ENCODE data around the gene SH3BP5.

DNA sequence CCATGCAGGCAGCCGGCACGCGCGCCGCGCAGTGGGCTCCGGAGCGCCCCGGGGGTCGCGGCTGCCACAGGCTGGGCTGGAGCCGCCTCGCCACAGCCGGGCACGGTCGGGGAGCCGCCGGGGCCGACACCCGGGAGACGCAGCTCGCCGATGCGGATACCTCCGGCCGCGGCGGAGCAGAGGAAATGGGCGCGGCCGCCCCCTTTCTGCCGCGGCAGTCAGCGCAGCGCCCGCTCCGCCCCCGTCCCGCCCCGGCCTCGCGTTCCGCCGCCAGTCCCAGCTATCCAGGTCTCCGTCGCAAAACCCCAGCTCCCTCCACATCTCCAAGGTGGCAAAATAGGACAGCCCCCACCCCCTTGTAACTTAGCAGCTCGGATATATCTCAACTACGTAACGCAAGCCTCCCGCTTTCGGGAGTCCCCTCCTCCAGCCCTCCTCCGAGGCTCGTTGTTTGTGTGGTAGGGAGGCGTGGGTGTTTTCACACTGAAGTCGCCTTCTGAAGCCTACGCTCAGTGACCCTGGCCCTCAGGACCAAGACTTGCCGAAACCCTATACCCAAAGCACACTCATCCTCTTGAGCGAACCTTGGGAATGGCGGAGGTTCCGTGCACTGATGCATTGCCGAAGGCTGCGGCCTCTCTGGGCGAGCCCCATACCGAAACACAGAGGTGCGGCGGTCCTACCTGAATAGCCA, at the start of gene SH3BP5:
- TF ChIP-seq EZH2 (IDR thresholded peaks at IDR 0.05; ENCODE audit: insufficient read depth, poor library complexity, severe bottlenecking): no peak
- no peak for TF ChIP-seq EZH2phosphoT487 (IDR thresholded peaks at IDR 0.05; ENCODE audit: insufficient read depth, low read depth)
